HEK293 (cell line): Measurements from ENCODE around the gene RNF222.

ENCODE experiments used
- CTCF ChIP-seq: fragments of 450-650 bp; formaldehyde crosslinking; IDR thresholded peaks from 2 replicates; pipeline ENCODE4 v1.5.1; 2016; ENCODE audit warnings: missing biosample characterization, missing genetic modification characterization
- SETDB1 ChIP-seq: IDR thresholded peaks from one replicate; pipeline ENCODE4 v1.6.1; 2017; ENCODE audit warnings: mild to moderate bottlenecking, low read length, moderate library complexity, mixed read lengths; ENCODE audit not compliant: insufficient read length
- TRIM28 ChIP-seq: IDR thresholded peaks from 2 replicates; pipeline ENCODE4 v1.6.1; 2011; ENCODE audit warnings: low read length, control low read depth, borderline replicate concordance
- ZNF138 ChIP-seq: fragments of 450-650 bp; formaldehyde crosslinking; IDR thresholded peaks from 2 replicates; pipeline ENCODE4 v1.5.1; 2016; ENCODE audit warnings: missing biosample characterization, missing genetic modification characterization, borderline replicate concordance
- ZNF621 ChIP-seq: fragments of 450-650 bp; formaldehyde crosslinking; IDR thresholded peaks from 2 replicates; pipeline ENCODE4 v1.5.1; 2017; ENCODE audit warnings: missing biosample characterization, missing genetic modification characterization
- TF ChIP-seq, protein P1 (sequence below): fragments of 450-650 bp; formaldehyde crosslinking; IDR thresholded peaks from 2 replicates; pipeline ENCODE4 v1.5.1; 2016; ENCODE audit warnings: missing biosample characterization, missing genetic modification characterization

- TF ChIP-seq TRIM28 (no peak), CTCF (no peak), SETDB1 (no peak), ZNF621 (no peak), ZNF138 (no peak)
- TF ChIP-seq, protein P1, sequence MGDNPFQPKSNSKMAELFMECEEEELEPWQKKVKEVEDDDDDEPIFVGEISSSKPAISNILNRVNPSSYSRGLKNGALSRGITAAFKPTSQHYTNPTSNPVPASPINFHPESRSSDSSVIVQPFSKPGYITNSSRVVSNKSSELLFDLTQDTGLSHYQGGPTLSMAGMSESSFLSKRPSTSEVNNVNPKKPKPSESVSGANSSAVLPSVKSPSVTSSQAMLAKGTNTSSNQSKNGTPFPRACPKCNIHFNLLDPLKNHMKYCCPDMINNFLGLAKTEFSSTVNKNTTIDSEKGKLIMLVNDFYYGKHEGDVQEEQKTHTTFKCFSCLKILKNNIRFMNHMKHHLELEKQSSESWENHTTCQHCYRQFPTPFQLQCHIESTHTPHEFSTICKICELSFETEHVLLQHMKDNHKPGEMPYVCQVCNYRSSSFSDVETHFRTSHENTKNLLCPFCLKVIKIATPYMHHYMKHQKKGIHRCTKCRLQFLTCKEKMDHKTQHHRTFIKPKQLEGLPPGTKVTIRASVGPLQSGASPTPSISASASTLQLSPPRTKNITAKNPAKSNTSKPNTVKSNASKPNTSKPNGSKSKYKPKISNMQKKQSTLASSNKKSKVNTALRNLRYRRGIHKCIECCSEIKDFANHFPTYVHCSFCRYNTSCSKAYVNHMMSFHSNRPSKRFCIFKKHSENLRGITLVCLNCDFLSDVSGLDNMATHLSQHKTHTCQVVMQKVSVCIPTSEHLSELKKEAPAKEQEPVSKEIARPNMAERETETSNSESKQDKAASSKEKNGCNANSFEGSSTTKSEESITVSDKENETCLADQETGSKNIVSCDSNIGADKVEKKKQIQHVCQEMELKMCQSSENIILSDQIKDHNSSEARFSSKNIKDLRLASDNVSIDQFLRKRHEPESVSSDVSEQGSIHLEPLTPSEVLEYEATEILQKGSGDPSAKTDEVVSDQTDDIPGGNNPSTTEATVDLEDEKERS (tag by site-specific recombination): no peak
These were observed 4.8 kb downstream of the RNF222 start for GRCh38 chr17:8392674-8393469.
